Non-pigmented ciliary epithelial cell (primary cell): ENCODE results near the gene ZFP3.
"Not testable (repeated sequence)": the region's sequence is repeated elsewhere in the genome, so short reads cannot be mapped to it uniquely, and the experiment has no call there.

ENCODE experiments used
- DNase-seq: peaks from one replicate; pipeline ENCODE4 v3.0.0-alpha.2; 2010; ENCODE audit warnings: low read depth

The ZFP3 gene

GRCh38 chr17:5077781-5078105 lies 524 bp upstream of the ZFP3 start:
- no peak for DNase-seq

- no peak for DNase-seq
These were observed 2.3 kb downstream of the ZFP3 start for GRCh38 chr17:5080591-5080990.

GRCh38 chr17:5092218-5093010 lies 14.1 kb downstream of the ZFP3 start:
- DNase-seq: no peak

GRCh38 chr17:5096731-5097100 lies 18.4 kb downstream of the ZFP3 start:
- DNase-seq: no peak

- no peak for DNase-seq
These were observed 19.0 kb downstream of the ZFP3 start for GRCh38 chr17:5097101-5097834.

- DNase-seq: no peak
These were observed 21.0 kb downstream of the ZFP3 start for GRCh38 chr17:5099271-5099670.

GRCh38 chr17:5100832-5101231 lies 22.6 kb downstream of the ZFP3 start:
- DNase-seq: no peak

- no peak for DNase-seq
These were observed 32.5 kb downstream of the ZFP3 start for GRCh38 chr17:5110816-5111215.

GRCh38 chr17:5111402-5112204 lies 33.3 kb downstream of the ZFP3 start, which contains the start of gene ZNF232:
Gene ZNF232, minus strand, starts transcription at chr17:5111878. Its CDS starts 56 bp downstream, at chr17:5111822.
- peak; percentile 63 for DNase-seq

- DNase-seq: no peak
These were observed 37.7 kb downstream of the ZFP3 start, which contains the start of gene USP6 for GRCh38 chr17:5115673-5116651. Gene USP6, plus strand, starts transcription at chr17:5116032. Its CDS starts 14,336 bp downstream, at chr17:5130368.

- DNase-seq: no peak
These were observed 40.0 kb downstream of the ZFP3 start for GRCh38 chr17:5118219-5118618.

GRCh38 chr17:5120036-5120435 lies 41.8 kb downstream of the ZFP3 start:
- DNase-seq: no peak

- not testable (repeated sequence) for DNase-seq
These were observed 42.3 kb downstream of the ZFP3 start for GRCh38 chr17:5120436-5121185.

GRCh38 chr17:5121186-5121841 lies 43.0 kb downstream of the ZFP3 start:
- DNase-seq: no peak

GRCh38 chr17:5122056-5122455 lies 43.8 kb downstream of the ZFP3 start:
- not testable (repeated sequence) for DNase-seq

GRCh38 chr17:5122586-5123342 lies 44.5 kb downstream of the ZFP3 start:
- no peak for DNase-seq

GRCh38 chr17:5123343-5124124 lies 45.3 kb downstream of the ZFP3 start:
- no peak for DNase-seq

- not testable (repeated sequence) for DNase-seq
These were observed 46.0 kb downstream of the ZFP3 start for GRCh38 chr17:5124125-5124760.
